HG03108 (cell line): ENCODE measurements around the gene PRDX4.
"Not testable (repeated sequence)": the region's sequence is repeated elsewhere in the genome, so short reads cannot be mapped to it uniquely, and the experiment has no call there.

Experiments
- ATAC-seq: cut with Tn5 transposase; IDR thresholded peaks from one replicate; pipeline ENCODE4 v1.9.1; 2021; ENCODE audit warnings: moderate library complexity; ENCODE audit not compliant: unreplicated experiment

Gene PRDX4

GRCh38 chrX:23667239-23668177, at the start of gene PRDX4:
Gene PRDX4 (plus strand): TSS chrX:23667493. CDS start chrX:23667571, 78 bp downstream.
- ATAC-seq, result peak; percentile 53

GRCh38 chrX:23621621-23622265, 45.5 kb upstream of the PRDX4 start:
- ATAC-seq, result no peak

DNA sequence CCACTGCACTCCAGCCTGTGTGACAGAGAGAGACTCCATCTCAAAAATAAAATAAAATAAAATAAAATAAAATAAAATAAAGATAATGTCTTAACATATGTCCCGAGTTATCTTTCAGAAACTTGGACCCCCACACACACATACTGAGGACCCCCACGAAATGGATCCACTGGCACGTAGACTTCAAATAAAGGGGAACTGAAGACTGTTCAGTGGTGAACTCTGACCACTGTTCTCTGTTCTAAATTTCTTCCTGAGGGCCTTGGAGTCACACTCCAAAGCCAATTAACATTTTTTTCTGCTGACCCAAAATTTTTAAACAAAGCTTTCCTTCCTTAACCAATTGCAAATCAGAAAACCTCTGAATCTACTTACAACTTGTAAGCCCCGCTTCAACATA, 43.5 kb upstream of the PRDX4 start:
- no peak for ATAC-seq

GRCh38 chrX:23626651-23627050, 40.6 kb upstream of the PRDX4 start:
- ATAC-seq, result no peak

- ATAC-seq, result no peak
These were observed 39.2 kb upstream of the PRDX4 start for GRCh38 chrX:23628131-23628530.

- no peak for ATAC-seq
These were observed 36.2 kb upstream of the PRDX4 start for GRCh38 chrX:23631136-23631535.

- no peak for ATAC-seq
These were observed 33.3 kb upstream of the PRDX4 start for GRCh38 chrX:23633834-23634580.

- no peak for ATAC-seq
These were observed 30.1 kb upstream of the PRDX4 start for GRCh38 chrX:23637187-23637586.

DNA sequence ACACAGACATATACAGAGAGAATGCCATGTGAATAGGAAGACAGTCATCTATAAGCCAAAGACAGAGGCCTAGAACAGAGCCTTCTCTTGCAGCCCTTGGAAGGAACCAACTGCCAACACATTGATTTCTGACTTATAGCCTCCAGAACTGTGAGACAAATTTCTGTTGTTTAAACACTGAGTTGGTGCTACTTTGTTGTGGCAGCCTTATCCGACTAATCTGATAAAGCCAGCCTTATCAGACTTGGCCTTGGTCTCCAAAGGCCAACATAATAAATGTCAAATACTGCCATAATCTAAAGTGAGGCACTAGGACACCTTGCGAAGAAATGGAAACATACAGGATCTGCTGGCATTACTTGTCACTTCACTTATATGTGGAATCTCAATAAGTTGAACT, 24.3 kb upstream of the PRDX4 start:
- ATAC-seq, result no peak

GRCh38 chrX:23644744-23645143, 22.5 kb upstream of the PRDX4 start:
- ATAC-seq, result no peak

GRCh38 chrX:23656091-23656490, 11.2 kb upstream of the PRDX4 start:
- no peak for ATAC-seq

- no peak for ATAC-seq
These were observed 10.6 kb upstream of the PRDX4 start for GRCh38 chrX:23656684-23657083.

DNA sequence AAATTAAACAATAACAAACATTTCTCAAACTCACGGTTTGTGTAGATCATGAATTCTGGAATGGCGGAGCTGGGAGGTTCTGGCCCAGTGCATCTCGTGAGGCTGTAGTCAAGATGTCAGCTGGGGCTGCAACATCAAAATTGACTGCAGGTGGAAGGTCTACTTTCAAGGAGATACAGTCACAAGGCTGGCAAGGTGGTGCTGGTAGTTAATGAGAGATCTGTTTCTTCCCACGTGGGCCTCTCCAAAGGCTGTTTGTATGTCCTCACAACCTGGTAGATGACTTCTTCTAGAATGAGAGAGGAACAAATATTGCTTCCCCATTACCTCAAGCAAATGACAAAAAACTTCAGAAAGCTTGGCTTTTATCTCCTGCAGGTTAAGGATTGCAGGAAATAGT, 8.0 kb upstream of the PRDX4 start:
- no peak for ATAC-seq

DNA sequence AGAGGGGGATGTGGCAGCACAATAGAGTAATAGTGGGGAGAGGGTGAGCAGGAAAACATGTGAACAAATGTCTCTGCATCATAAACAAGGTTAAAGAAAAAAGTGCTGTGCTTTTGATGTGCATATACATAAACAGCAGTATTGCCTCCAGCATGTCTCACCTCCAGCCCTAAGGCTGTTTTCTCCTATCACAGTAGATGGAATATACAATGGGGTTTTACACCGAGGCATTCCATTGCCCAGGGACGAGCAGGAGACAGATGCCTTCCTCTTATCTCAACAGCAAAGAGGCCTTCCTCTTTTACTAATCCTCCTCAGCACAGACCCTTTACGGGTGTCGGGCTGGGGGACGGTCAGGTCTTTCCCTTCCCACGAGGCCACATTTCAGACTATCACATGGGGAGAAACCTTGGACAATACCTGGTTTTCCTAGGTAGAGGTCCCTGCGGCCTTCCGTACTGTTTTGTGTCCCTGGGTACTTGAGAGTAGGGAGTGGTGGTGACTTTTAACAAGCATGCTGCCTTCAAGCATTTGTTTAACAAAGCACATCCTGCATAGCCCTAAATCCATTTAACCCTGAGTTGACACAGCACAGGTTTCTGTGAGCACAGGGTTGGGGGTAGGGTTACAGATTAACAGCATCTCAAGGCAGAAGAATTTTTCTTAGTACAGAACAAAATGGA, 7.1 kb upstream of the PRDX4 start:
- not testable (repeated sequence) for ATAC-seq

DNA sequence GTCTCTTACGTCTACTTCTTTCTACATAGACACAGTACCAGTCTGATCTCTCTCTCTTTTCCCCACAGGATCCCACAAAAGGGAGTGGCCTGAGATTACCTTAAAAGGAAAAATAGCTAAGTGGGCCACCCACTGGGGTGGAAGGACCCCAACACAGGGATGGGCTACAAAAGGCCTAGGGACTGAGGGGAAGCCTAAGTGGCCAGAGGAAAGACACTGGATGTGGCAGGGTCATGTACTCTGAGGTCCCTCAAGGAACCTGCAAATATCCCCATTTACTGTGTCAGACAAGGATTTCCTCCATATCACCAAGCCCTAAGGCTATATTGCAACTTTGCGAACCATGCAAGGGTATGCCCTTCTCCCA, 6.5 kb upstream of the PRDX4 start:
- no peak for ATAC-seq

- no peak for ATAC-seq
These were observed 5.6 kb upstream of the PRDX4 start for GRCh38 chrX:23661671-23662070.

DNA sequence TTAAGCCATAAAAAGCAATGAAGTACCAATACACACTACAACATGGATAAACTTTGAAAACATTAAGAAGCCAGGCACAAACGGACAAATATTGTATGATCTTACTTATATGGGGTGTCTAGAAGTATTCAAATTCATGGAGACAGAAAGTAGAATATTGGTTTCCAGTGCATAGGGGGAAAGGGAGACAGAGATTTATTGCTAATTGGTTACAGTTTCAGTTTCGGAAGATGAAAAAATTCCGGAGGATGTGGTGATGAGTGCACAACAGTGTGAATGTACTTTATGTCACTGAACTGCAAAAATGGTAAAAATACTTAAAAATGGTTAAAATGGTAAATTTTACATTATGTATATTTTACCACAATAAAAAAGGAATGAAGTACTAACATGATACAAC, 5.1 kb upstream of the PRDX4 start:
- no peak for ATAC-seq

- no peak for ATAC-seq
These were observed 4.4 kb upstream of the PRDX4 start for GRCh38 chrX:23662853-23663252.

DNA sequence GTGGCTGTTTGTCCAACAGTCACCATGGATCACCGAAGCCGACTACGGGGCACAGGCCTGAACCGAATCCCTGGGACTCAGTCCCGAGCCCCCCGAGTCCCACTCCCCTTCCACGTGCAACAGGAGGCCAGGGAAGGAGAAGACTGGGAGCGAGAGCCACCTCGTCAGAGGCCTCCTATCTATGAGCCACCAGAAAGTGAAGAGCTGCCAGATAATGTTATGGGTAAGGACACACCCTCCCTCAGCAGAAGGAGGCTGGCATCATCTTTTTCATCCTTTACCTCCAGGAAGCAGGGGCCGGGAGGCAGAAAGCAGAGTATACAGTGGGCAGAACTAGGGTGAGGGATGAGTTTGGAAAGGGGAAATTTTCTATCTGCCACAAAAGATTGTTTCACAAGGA, 2.8 kb upstream of the PRDX4 start:
- ATAC-seq, result no peak

DNA sequence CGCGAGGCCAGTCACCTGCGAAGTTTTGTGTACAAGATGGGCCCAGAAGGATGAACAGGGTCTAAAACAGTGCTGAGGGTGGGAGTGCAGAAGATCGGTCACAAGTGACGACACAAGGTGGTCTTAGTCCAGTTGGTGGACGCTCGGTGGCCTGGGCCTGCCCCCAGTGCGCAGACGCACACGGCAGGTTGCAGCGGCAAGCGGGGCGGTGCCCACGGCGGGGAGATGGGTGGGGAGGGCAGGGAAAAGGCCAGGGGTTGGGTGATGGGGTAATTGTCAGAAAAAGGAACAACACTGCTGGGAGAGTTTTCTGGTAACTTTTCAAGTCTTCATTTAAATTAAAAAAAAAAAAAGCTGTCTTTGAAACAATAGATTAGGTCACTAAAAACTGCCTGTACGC, 1.0 kb upstream of the PRDX4 start:
- ATAC-seq, result no peak

GRCh38 chrX:23668335-23668734, 1.0 kb downstream of the PRDX4 start:
- ATAC-seq, result peak; percentile 43
